HepG2 (cell line): ENCODE measurements around the gene ULK4. TPM values are rescaled to one million over a fixed set of nuclear protein-coding genes. Genes with fewer than 3 reads are reported as not detected.

Experiments used
- ELF4 ChIP-seq: sonication (generic); formaldehyde crosslinking; IDR thresholded peaks from 2 replicates; pipeline ENCODE4 v1.5.0; 2020; ENCODE audit warnings: missing genetic modification reagents, mild to moderate bottlenecking, moderate library complexity, borderline replicate concordance
- MED1 ChIP-seq: sonication (generic); formaldehyde crosslinking; IDR thresholded peaks from 2 replicates; pipeline ENCODE4 v1.4.0; 2020; ENCODE audit warnings: missing genetic modification reagents
- ZNF17 ChIP-seq: sonication (generic); formaldehyde crosslinking; IDR thresholded peaks from 2 replicates; pipeline ENCODE4 v1.5.0; 2020; ENCODE audit warnings: mild to moderate bottlenecking, missing genetic modification reagents
- ZNF468 ChIP-seq: sonication (generic); formaldehyde crosslinking; IDR thresholded peaks from 2 replicates; pipeline ENCODE4 v1.8.0; 2022; ENCODE audit warnings: mild to moderate bottlenecking, moderate library complexity, missing genetic modification reagents
- ZNF557 ChIP-seq: sonication (generic); formaldehyde crosslinking; IDR thresholded peaks from 2 replicates; pipeline ENCODE4 v1.4.0; 2020; ENCODE audit warnings: missing genetic modification reagents
- polyA plus RNA-seq, 8 experiments: library from polyadenylated mRNA; depleted of rRNA in 3 of 8; stranded (reverse) in 7 of 8; unstranded in 1 of 8; fragments of >200 nt; fragmentation: Illumina TruSeq in 4 of 8; extraction: Trizol in 4 of 8; gene quantifications; 2 replicates each; pipeline versions ENCODE4 v1.2.1 to v1.2.3, GENCODE V29; 2011 to 2016; ENCODE audit warnings: low read depth in 4 of 8, missing spikeins in 1 of 8, mixed read lengths in 1 of 8; ENCODE audit not compliant: insufficient read depth in 1 of 8
- total RNA-seq, 5 experiments: library from RNA; depleted of rRNA; stranded (reverse); fragments of >200 nt; fragmentation: Illumina TruSeq; extraction: Trizol; gene quantifications; 2 replicates each; pipeline ENCODE4 v1.2.3, GENCODE V29; 2016; ENCODE audit warnings: low read depth in 1 of 5
- TF ChIP-seq, protein P1 (sequence below): sonication (generic); formaldehyde crosslinking; conservative IDR thresholded peaks from 2 replicates; pipeline ENCODE4 v1.5.0; 2020; ENCODE audit warnings: missing genetic modification reagents
- TF ChIP-seq, protein P2 (sequence below): IDR thresholded peaks from 2 replicates; pipeline ENCODE4 v1.6.1; 2016
- TF ChIP-seq, protein P3 (sequence below): sonication (generic); formaldehyde crosslinking; IDR thresholded peaks from 2 replicates; pipeline ENCODE4 v1.9.0; 2022; ENCODE audit warnings: low read depth, missing genetic modification reagents
- TF ChIP-seq, protein P4 (sequence below): sonication (generic); formaldehyde crosslinking; IDR thresholded peaks from 2 replicates; pipeline ENCODE4 v1.4.0; 2020; ENCODE audit warnings: mild to moderate bottlenecking, missing genetic modification reagents, borderline replicate concordance
- TF ChIP-seq, protein P5 (sequence below): sonication (generic); formaldehyde crosslinking; IDR thresholded peaks from 2 replicates; pipeline ENCODE4 v1.4.0; 2020; ENCODE audit warnings: missing genetic modification reagents

The ULK4 gene
- total and polyA plus RNA-seq, 2 of the 13 experiments (the other 11 are each of a cell fraction or from before 2014, with no cell fraction given), result 6.7 to 11.8 TPM

DNA sequence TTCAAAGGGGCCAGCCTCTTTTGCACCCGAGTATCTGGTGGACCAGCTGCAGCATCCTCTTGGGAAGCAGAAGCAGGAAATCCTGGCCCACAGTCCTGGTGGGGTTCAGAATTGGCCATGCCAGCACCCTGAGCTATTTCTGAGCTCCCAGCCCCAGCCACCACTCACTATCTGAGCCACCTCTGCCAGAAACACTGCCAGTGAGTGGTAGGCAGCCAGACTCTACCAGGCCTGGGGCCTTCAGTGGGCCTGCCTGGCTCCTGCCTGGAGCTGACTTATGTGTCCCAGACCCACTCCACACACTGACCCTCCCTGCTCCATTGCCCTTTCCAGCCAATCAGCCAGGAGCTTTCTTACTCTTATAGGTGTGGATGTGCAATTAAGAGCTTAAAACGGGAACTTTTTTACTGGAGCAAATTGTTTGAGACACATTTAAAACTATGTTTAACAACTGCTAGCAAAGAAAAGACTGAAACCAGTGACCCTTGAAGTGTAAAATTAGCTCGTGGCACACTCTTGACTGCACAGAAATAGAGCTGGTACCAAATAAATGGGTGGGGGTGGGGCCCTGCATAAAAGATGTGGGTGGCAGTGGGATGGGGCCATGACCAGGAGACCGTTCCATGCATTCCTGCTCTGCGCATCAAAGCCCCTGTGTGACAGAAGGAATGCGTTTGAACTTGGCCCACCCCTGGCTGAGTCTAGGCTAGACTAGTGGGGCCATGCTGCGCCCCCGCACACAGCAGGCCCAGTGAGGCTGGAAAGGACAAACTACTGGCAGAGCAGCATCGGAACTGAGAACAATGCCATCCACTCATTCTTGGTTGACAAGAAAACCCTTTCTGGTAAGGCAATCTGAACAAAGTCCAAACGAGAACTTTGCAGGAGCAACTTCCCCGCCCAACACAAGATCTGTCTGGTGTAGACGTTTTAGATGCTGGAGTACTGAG lies 714.6 kb downstream of the ULK4 start (continued):
- TF ChIP-seq, protein P1, sequence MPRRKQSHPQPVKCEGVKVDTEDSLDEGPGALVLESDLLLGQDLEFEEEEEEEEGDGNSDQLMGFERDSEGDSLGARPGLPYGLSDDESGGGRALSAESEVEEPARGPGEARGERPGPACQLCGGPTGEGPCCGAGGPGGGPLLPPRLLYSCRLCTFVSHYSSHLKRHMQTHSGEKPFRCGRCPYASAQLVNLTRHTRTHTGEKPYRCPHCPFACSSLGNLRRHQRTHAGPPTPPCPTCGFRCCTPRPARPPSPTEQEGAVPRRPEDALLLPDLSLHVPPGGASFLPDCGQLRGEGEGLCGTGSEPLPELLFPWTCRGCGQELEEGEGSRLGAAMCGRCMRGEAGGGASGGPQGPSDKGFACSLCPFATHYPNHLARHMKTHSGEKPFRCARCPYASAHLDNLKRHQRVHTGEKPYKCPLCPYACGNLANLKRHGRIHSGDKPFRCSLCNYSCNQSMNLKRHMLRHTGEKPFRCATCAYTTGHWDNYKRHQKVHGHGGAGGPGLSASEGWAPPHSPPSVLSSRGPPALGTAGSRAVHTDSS (CRISPR knock-in tag), result no peak
- TF ChIP-seq ELF4 (CRISPR knock-in tag) (no peak), ZNF17 (CRISPR knock-in tag) (no peak), ZNF557 (CRISPR knock-in tag) (no peak), MED1 (CRISPR knock-in tag) (peak; percentile 85), ZNF468 (CRISPR knock-in tag) (no peak)
- TF ChIP-seq, protein P2, sequence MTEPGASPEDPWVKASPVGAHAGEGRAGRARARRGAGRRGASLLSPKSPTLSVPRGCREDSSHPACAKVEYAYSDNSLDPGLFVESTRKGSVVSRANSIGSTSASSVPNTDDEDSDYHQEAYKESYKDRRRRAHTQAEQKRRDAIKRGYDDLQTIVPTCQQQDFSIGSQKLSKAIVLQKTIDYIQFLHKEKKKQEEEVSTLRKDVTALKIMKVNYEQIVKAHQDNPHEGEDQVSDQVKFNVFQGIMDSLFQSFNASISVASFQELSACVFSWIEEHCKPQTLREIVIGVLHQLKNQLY (CRISPR knock-in tag), result peak; percentile 61; the same call in 1 of the 2 replicates
- TF ChIP-seq, protein P3, sequence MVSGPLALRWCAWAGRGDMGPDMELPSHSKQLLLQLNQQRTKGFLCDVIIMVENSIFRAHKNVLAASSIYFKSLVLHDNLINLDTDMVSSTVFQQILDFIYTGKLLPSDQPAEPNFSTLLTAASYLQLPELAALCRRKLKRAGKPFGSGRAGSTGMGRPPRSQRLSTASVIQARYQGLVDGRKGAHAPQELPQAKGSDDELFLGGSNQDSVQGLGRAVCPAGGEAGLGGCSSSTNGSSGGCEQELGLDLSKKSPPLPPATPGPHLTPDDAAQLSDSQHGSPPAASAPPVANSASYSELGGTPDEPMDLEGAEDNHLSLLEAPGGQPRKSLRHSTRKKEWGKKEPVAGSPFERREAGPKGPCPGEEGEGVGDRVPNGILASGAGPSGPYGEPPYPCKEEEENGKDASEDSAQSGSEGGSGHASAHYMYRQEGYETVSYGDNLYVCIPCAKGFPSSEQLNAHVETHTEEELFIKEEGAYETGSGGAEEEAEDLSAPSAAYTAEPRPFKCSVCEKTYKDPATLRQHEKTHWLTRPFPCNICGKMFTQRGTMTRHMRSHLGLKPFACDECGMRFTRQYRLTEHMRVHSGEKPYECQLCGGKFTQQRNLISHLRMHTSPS (CRISPR knock-in tag), result peak; percentile 71; the same call in 1 of the 2 replicates
- TF ChIP-seq, protein P4, sequence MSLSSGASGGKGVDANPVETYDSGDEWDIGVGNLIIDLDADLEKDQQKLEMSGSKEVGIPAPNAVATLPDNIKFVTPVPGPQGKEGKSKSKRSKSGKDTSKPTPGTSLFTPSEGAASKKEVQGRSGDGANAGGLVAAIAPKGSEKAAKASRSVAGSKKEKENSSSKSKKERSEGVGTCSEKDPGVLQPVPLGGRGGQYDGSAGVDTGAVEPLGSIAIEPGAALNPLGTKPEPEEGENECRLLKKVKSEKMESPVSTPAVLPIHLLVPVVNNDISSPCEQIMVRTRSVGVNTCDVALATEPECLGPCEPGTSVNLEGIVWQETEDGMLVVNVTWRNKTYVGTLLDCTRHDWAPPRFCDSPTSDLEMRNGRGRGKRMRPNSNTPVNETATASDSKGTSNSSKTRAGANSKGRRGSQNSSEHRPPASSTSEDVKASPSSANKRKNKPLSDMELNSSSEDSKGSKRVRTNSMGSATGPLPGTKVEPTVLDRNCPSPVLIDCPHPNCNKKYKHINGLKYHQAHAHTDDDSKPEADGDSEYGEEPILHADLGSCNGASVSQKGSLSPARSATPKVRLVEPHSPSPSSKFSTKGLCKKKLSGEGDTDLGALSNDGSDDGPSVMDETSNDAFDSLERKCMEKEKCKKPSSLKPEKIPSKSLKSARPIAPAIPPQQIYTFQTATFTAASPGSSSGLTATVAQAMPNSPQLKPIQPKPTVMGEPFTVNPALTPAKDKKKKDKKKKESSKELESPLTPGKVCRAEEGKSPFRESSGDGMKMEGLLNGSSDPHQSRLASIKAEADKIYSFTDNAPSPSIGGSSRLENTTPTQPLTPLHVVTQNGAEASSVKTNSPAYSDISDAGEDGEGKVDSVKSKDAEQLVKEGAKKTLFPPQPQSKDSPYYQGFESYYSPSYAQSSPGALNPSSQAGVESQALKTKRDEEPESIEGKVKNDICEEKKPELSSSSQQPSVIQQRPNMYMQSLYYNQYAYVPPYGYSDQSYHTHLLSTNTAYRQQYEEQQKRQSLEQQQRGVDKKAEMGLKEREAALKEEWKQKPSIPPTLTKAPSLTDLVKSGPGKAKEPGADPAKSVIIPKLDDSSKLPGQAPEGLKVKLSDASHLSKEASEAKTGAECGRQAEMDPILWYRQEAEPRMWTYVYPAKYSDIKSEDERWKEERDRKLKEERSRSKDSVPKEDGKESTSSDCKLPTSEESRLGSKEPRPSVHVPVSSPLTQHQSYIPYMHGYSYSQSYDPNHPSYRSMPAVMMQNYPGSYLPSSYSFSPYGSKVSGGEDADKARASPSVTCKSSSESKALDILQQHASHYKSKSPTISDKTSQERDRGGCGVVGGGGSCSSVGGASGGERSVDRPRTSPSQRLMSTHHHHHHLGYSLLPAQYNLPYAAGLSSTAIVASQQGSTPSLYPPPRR (CRISPR knock-in tag), result peak; percentile 49; the same call in 1 of the 2 replicates
- TF ChIP-seq, protein P5, sequence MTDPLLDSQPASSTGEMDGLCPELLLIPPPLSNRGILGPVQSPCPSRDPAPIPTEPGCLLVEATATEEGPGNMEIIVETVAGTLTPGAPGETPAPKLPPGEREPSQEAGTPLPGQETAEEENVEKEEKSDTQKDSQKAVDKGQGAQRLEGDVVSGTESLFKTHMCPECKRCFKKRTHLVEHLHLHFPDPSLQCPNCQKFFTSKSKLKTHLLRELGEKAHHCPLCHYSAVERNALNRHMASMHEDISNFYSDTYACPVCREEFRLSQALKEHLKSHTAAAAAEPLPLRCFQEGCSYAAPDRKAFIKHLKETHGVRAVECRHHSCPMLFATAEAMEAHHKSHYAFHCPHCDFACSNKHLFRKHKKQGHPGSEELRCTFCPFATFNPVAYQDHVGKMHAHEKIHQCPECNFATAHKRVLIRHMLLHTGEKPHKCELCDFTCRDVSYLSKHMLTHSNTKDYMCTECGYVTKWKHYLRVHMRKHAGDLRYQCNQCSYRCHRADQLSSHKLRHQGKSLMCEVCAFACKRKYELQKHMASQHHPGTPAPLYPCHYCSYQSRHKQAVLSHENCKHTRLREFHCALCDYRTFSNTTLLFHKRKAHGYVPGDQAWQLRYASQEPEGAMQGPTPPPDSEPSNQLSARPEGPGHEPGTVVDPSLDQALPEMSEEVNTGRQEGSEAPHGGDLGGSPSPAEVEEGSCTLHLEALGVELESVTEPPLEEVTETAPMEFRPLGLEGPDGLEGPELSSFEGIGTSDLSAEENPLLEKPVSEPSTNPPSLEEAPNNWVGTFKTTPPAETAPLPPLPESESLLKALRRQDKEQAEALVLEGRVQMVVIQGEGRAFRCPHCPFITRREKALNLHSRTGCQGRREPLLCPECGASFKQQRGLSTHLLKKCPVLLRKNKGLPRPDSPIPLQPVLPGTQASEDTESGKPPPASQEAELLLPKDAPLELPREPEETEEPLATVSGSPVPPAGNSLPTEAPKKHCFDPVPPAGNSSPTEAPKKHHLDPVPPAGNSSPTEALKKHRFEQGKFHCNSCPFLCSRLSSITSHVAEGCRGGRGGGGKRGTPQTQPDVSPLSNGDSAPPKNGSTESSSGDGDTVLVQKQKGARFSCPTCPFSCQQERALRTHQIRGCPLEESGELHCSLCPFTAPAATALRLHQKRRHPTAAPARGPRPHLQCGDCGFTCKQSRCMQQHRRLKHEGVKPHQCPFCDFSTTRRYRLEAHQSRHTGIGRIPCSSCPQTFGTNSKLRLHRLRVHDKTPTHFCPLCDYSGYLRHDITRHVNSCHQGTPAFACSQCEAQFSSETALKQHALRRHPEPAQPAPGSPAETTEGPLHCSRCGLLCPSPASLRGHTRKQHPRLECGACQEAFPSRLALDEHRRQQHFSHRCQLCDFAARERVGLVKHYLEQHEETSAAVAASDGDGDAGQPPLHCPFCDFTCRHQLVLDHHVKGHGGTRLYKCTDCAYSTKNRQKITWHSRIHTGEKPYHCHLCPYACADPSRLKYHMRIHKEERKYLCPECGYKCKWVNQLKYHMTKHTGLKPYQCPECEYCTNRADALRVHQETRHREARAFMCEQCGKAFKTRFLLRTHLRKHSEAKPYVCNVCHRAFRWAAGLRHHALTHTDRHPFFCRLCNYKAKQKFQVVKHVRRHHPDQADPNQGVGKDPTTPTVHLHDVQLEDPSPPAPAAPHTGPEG (CRISPR knock-in tag), result no peak
